Measurements from ENCODE around the gene NUP54.
A peak's percentile ranks its signal among the peaks of the same experiment; 100 is the strongest.

The NUP54 gene

GRCh38 chr4:76194325-76194724 lies 46.1 kb upstream of the NUP54 start:
- TF ChIP-seq TAF1 (IDR thresholded peaks at IDR 0.05; ENCODE audit: borderline replicate concordance, insufficient read depth, low read length), result no peak
- TF ChIP-seq FOXP2 (optimal IDR thresholded peaks at IDR 0.05; ENCODE audit: borderline replicate concordance, extremely low read depth, extremely low read length, insufficient read depth), result no peak
- no peak for TF ChIP-seq POLR2AphosphoS5 (IDR thresholded peaks at IDR 0.05; ENCODE audit: low read depth, low read length)
- no peak for TF ChIP-seq REST (IDR thresholded peaks at IDR 0.05; ENCODE audit: insufficient read depth in 1 of 2, low read depth in 2 of 2, low read length in 2 of 2)
- TF ChIP-seq SIN3A (IDR thresholded peaks at IDR 0.05; ENCODE audit: borderline replicate concordance, insufficient read depth, low read length), result no peak

- TF ChIP-seq REST (IDR thresholded peaks at IDR 0.05; ENCODE audit: insufficient read depth in 1 of 2, low read depth in 2 of 2, low read length in 2 of 2) (no peak), TAF1 (IDR thresholded peaks at IDR 0.05; ENCODE audit: borderline replicate concordance, insufficient read depth, low read length) (no peak), POLR2AphosphoS5 (IDR thresholded peaks at IDR 0.05; ENCODE audit: low read depth, low read length) (no peak), SIN3A (IDR thresholded peaks at IDR 0.05; ENCODE audit: borderline replicate concordance, insufficient read depth, low read length) (no peak), FOXP2 (optimal IDR thresholded peaks at IDR 0.05; ENCODE audit: borderline replicate concordance, extremely low read depth, extremely low read length, insufficient read depth) (no peak)
These were observed 44.0 kb upstream of the NUP54 start for GRCh38 chr4:76192236-76192635.

- TF ChIP-seq SIN3A (IDR thresholded peaks at IDR 0.05; ENCODE audit: borderline replicate concordance, insufficient read depth, low read length), result no peak
- no peak for TF ChIP-seq TAF1 (IDR thresholded peaks at IDR 0.05; ENCODE audit: borderline replicate concordance, insufficient read depth, low read length)
- 0 out of 4 replicates have a peak, but pooled peaks of 1 of the 2 experiments have one; percentile 33 for TF ChIP-seq REST (IDR thresholded peaks at IDR 0.05; ENCODE audit: insufficient read depth in 1 of 2, low read depth in 2 of 2, low read length in 2 of 2)
- TF ChIP-seq FOXP2 (optimal IDR thresholded peaks at IDR 0.05; ENCODE audit: borderline replicate concordance, extremely low read depth, extremely low read length, insufficient read depth), result no peak
These were observed 40.4 kb upstream of the NUP54 start for GRCh38 chr4:76188557-76188956.

GRCh38 chr4:76188149-76188548 lies 40.0 kb upstream of the NUP54 start:
- no peak for TF ChIP-seq POLR2AphosphoS5 (IDR thresholded peaks at IDR 0.05; ENCODE audit: low read depth, low read length)

- no peak for TF ChIP-seq REST (IDR thresholded peaks at IDR 0.05; ENCODE audit: insufficient read depth in 1 of 2, low read depth in 2 of 2, low read length in 2 of 2)
- no peak for TF ChIP-seq POLR2AphosphoS5 (IDR thresholded peaks at IDR 0.05; ENCODE audit: low read depth, low read length)
- TF ChIP-seq SIN3A (IDR thresholded peaks at IDR 0.05; ENCODE audit: borderline replicate concordance, insufficient read depth, low read length), result no peak
- no peak for TF ChIP-seq FOXP2 (optimal IDR thresholded peaks at IDR 0.05; ENCODE audit: borderline replicate concordance, extremely low read depth, extremely low read length, insufficient read depth)
- TF ChIP-seq TAF1 (IDR thresholded peaks at IDR 0.05; ENCODE audit: borderline replicate concordance, insufficient read depth, low read length), result no peak
These were observed 39.0 kb upstream of the NUP54 start for GRCh38 chr4:76187152-76187551.
